Measurements from ENCODE around the gene PLEKHH1.

The PLEKHH1 gene

GRCh38 chr14:67493092-67493717 lies 39.9 kb upstream of the PLEKHH1 start:
- Histone ChIP-seq H3K9ac (ENCODE audit: low read depth, low read length) (no peak overlapping the region), H3K36me3 (ENCODE audit: insufficient read depth, low read depth, low read length) (no peaks in the 10 kb centered on the region), H3K27me3 (ENCODE audit: insufficient read depth, low read length) (no peaks in the 10 kb centered on the region), H3K9me3 (ENCODE audit: insufficient read depth, low read depth, low read length) (peaks cover 12% of the 10 kb centered on the region; the same call in 1 of the 2 replicates), H3K4me1 (ENCODE audit: insufficient read depth, low read length) (peaks cover 15% of the 10 kb centered on the region), H3K4me3 (ENCODE audit: low read length) (no peak overlapping the region), H3K27ac (ENCODE audit: low read length) (no peak overlapping the region)

GRCh38 chr14:67495827-67496226 lies 37.3 kb upstream of the PLEKHH1 start:
- Histone ChIP-seq H3K27ac (ENCODE audit: low read length) (no peak overlapping the region), H3K36me3 (ENCODE audit: insufficient read depth, low read depth, low read length) (no peaks in the 10 kb centered on the region), H3K4me1 (ENCODE audit: insufficient read depth, low read length) (peaks cover 15% of the 10 kb centered on the region), H3K9me3 (ENCODE audit: insufficient read depth, low read depth, low read length) (peaks cover 12% of the 10 kb centered on the region; the same call in 1 of the 2 replicates), H3K27me3 (ENCODE audit: insufficient read depth, low read length) (no peaks in the 10 kb centered on the region), H3K9ac (ENCODE audit: low read depth, low read length) (no peak overlapping the region), H3K4me3 (ENCODE audit: low read length) (no peak overlapping the region)

- Histone ChIP-seq H3K4me1 (ENCODE audit: insufficient read depth, low read length) (peaks cover 3% of the 10 kb centered on the region), H3K9me3 (ENCODE audit: insufficient read depth, low read depth, low read length) (peaks cover 12% of the 10 kb centered on the region; the same call in 1 of the 2 replicates), H3K27me3 (ENCODE audit: insufficient read depth, low read length) (no peaks in the 10 kb centered on the region), H3K36me3 (ENCODE audit: insufficient read depth, low read depth, low read length) (no peaks in the 10 kb centered on the region), H3K9ac (ENCODE audit: low read depth, low read length) (no peak overlapping the region), H3K4me3 (ENCODE audit: low read length) (no peak overlapping the region), H3K27ac (ENCODE audit: low read length) (no peak overlapping the region)
Measured at GRCh38 chr14:67497216-67497615, 35.9 kb upstream of the PLEKHH1 start.

GRCh38 chr14:67497716-67498115 lies 35.4 kb upstream of the PLEKHH1 start:
- H3K4me1 ChIP-seq (ENCODE audit: insufficient read depth, low read length) = no peaks in the 10 kb centered on the region
- H3K36me3 ChIP-seq (ENCODE audit: insufficient read depth, low read depth, low read length) = no peaks in the 10 kb centered on the region
- H3K9ac ChIP-seq (ENCODE audit: low read depth, low read length) = no peak overlapping the region
- H3K27me3 ChIP-seq (ENCODE audit: insufficient read depth, low read length) = no peaks in the 10 kb centered on the region
- peaks cover 12% of the 10 kb centered on the region; the same call in 1 of the 2 replicates for H3K9me3 ChIP-seq (ENCODE audit: insufficient read depth, low read depth, low read length)
- H3K4me3 ChIP-seq (ENCODE audit: low read length) = no peak overlapping the region
- no peak overlapping the region for H3K27ac ChIP-seq (ENCODE audit: low read length)

- no peak overlapping the region for H3K9ac ChIP-seq (ENCODE audit: low read depth, low read length)
- H3K36me3 ChIP-seq (ENCODE audit: insufficient read depth, low read depth, low read length) = no peaks in the 10 kb centered on the region
- H3K27me3 ChIP-seq (ENCODE audit: insufficient read depth, low read length) = no peaks in the 10 kb centered on the region
- H3K27ac ChIP-seq (ENCODE audit: low read length) = no peak overlapping the region
- H3K4me1 ChIP-seq (ENCODE audit: insufficient read depth, low read length) = no peaks in the 10 kb centered on the region
- no peak overlapping the region for H3K4me3 ChIP-seq (ENCODE audit: low read length)
- no peaks in the 10 kb centered on the region for H3K9me3 ChIP-seq (ENCODE audit: insufficient read depth, low read depth, low read length)
Measured at GRCh38 chr14:67500981-67501380, 32.1 kb upstream of the PLEKHH1 start.

- Histone ChIP-seq H3K9me3 (ENCODE audit: insufficient read depth, low read depth, low read length) (no peaks in the 10 kb centered on the region), H3K27ac (ENCODE audit: low read length) (no peak overlapping the region), H3K9ac (ENCODE audit: low read depth, low read length) (no peak overlapping the region), H3K4me1 (ENCODE audit: insufficient read depth, low read length) (no peaks in the 10 kb centered on the region), H3K4me3 (ENCODE audit: low read length) (no peak overlapping the region), H3K36me3 (ENCODE audit: insufficient read depth, low read depth, low read length) (no peaks in the 10 kb centered on the region), H3K27me3 (ENCODE audit: insufficient read depth, low read length) (no peaks in the 10 kb centered on the region)
Measured at GRCh38 chr14:67501670-67502069, 31.4 kb upstream of the PLEKHH1 start.

- no peaks in the 10 kb centered on the region for H3K27me3 ChIP-seq (ENCODE audit: insufficient read depth, low read length)
- H3K4me1 ChIP-seq (ENCODE audit: insufficient read depth, low read length) = no peaks in the 10 kb centered on the region
- H3K36me3 ChIP-seq (ENCODE audit: insufficient read depth, low read depth, low read length) = no peaks in the 10 kb centered on the region
- no peak overlapping the region for H3K4me3 ChIP-seq (ENCODE audit: low read length)
- H3K27ac ChIP-seq (ENCODE audit: low read length) = no peak overlapping the region
- H3K9me3 ChIP-seq (ENCODE audit: insufficient read depth, low read depth, low read length) = no peaks in the 10 kb centered on the region
- H3K9ac ChIP-seq (ENCODE audit: low read depth, low read length) = no peak overlapping the region
Measured at GRCh38 chr14:67502867-67503266, 30.2 kb upstream of the PLEKHH1 start.

- Histone ChIP-seq H3K27me3 (ENCODE audit: insufficient read depth, low read length) (no peaks in the 10 kb centered on the region), H3K9me3 (ENCODE audit: insufficient read depth, low read depth, low read length) (no peaks in the 10 kb centered on the region), H3K36me3 (ENCODE audit: insufficient read depth, low read depth, low read length) (no peaks in the 10 kb centered on the region), H3K4me1 (ENCODE audit: insufficient read depth, low read length) (no peaks in the 10 kb centered on the region), H3K27ac (ENCODE audit: low read length) (no peak overlapping the region), H3K4me3 (ENCODE audit: low read length) (no peak overlapping the region), H3K9ac (ENCODE audit: low read depth, low read length) (no peak overlapping the region)
Measured at GRCh38 chr14:67503331-67503730, 29.8 kb upstream of the PLEKHH1 start.

- H3K4me3 ChIP-seq (ENCODE audit: low read length) = no peak overlapping the region
- H3K27ac ChIP-seq (ENCODE audit: low read length) = no peak overlapping the region
- H3K36me3 ChIP-seq (ENCODE audit: insufficient read depth, low read depth, low read length) = no peaks in the 10 kb centered on the region
- no peak overlapping the region for H3K9ac ChIP-seq (ENCODE audit: low read depth, low read length)
- H3K27me3 ChIP-seq (ENCODE audit: insufficient read depth, low read length) = no peaks in the 10 kb centered on the region
- H3K9me3 ChIP-seq (ENCODE audit: insufficient read depth, low read depth, low read length) = no peaks in the 10 kb centered on the region
- no peaks in the 10 kb centered on the region for H3K4me1 ChIP-seq (ENCODE audit: insufficient read depth, low read length)
Measured at GRCh38 chr14:67505254-67505653, 27.8 kb upstream of the PLEKHH1 start.

- no peak overlapping the region for H3K27ac ChIP-seq (ENCODE audit: low read length)
- no peaks in the 10 kb centered on the region for H3K36me3 ChIP-seq (ENCODE audit: insufficient read depth, low read depth, low read length)
- peaks cover 26% of the 10 kb centered on the region for H3K27me3 ChIP-seq (ENCODE audit: insufficient read depth, low read length)
Measured at GRCh38 chr14:67508956-67509355, 24.1 kb upstream of the PLEKHH1 start.

GRCh38 chr14:67510121-67510520 lies 23.0 kb upstream of the PLEKHH1 start:
- H3K9ac ChIP-seq (ENCODE audit: low read depth, low read length) = no peak overlapping the region
- H3K27me3 ChIP-seq (ENCODE audit: insufficient read depth, low read length) = peaks cover 37% of the 10 kb centered on the region
- no peaks in the 10 kb centered on the region for H3K36me3 ChIP-seq (ENCODE audit: insufficient read depth, low read depth, low read length)
- no peak overlapping the region for H3K27ac ChIP-seq (ENCODE audit: low read length)
- no peak overlapping the region for H3K4me3 ChIP-seq (ENCODE audit: low read length)
- no peaks in the 10 kb centered on the region for H3K4me1 ChIP-seq (ENCODE audit: insufficient read depth, low read length)
- H3K9me3 ChIP-seq (ENCODE audit: insufficient read depth, low read depth, low read length) = no peaks in the 10 kb centered on the region

More at GRCh38 chr14:67508956-67509355, 24.1 kb upstream of the PLEKHH1 start:
- no peaks in the 10 kb centered on the region for H3K9me3 ChIP-seq (ENCODE audit: insufficient read depth, low read depth, low read length)
- no peak overlapping the region for H3K9ac ChIP-seq (ENCODE audit: low read depth, low read length)
- no peak overlapping the region for H3K4me3 ChIP-seq (ENCODE audit: low read length)
- H3K4me1 ChIP-seq (ENCODE audit: insufficient read depth, low read length) = no peaks in the 10 kb centered on the region

- no peaks in the 10 kb centered on the region for H3K36me3 ChIP-seq (ENCODE audit: insufficient read depth, low read depth, low read length)
- H3K4me3 ChIP-seq (ENCODE audit: low read length) = no peak overlapping the region
- H3K9ac ChIP-seq (ENCODE audit: low read depth, low read length) = no peak overlapping the region
- H3K27ac ChIP-seq (ENCODE audit: low read length) = no peak overlapping the region
- peaks cover 43% of the 10 kb centered on the region for H3K27me3 ChIP-seq (ENCODE audit: insufficient read depth, low read length)
- no peaks in the 10 kb centered on the region for H3K9me3 ChIP-seq (ENCODE audit: insufficient read depth, low read depth, low read length)
- H3K4me1 ChIP-seq (ENCODE audit: insufficient read depth, low read length) = no peaks in the 10 kb centered on the region
Measured at GRCh38 chr14:67510836-67511235, 22.3 kb upstream of the PLEKHH1 start.

Data from iPS-20b (cell line).